ENCODE results near the gene ZNF407.

DNA sequence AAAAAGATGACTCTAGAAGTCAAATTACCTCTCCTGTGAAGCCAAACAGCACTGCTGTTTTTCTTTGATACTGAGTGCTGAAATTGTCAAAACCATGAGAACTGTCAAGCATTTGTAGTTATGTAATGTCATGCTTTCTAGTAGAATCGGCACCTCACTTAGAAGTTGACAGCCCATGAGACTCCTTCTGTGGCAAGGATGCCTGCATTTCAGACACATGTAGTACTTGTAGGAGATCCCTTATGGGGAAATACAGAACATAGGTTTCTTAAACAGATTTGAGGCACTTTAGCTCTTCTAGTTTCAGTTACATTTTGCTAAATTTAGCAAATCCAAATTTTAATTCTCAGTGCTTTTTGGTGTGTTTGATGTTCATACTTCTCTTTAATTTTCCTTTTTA lies 15.7 kb downstream of the ZNF407 start:
- TF ChIP-seq SP1 (IDR thresholded peaks at IDR 0.05) (no peak), LEF1 (IDR thresholded peaks at IDR 0.05; ENCODE audit: borderline replicate concordance) (no peak), SUZ12 (IDR thresholded peaks at IDR 0.05) (no peak), BHLHE40 (IDR thresholded peaks at IDR 0.05; ENCODE audit: borderline replicate concordance) (no peak)
